GM19452 (cell line): ENCODE measurements around the gene C7.
A peak's percentile ranks its signal among the peaks of the same experiment; 100 is the strongest.
"Not testable (repeated sequence)": the region's sequence is repeated elsewhere in the genome, so short reads cannot be mapped to it uniquely, and the experiment has no call there.

Source experiments
- ATAC-seq: cut with Tn5 transposase; IDR thresholded peaks from one replicate; pipeline ENCODE4 v1.9.1; 2021; ENCODE audit not compliant: unreplicated experiment

Gene C7

DNA sequence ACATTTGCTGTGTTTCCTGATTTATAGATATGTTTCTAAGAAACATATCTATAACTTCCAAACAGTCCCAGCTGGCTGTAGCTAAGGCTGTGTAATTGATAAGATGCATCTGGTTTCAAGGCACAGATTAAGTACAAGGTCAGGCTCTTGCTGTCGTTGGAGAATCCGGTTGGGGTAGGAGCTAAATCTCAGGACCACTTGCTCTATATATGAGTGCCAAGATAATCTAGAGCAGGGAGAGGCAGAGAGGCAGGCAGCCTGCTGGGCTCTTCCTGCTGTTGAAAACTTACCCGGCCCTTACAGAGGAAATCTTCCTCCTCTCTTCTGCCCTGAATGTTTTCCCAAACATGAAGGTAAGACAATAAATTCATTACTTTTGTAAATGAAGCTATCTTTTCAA lies at the start of gene C7:
Gene C7 (plus strand): TSS at position 234 of the 400 bp plus-strand sequence. CDS start 114 bp downstream, at position 348.
- ATAC-seq = no peak

DNA sequence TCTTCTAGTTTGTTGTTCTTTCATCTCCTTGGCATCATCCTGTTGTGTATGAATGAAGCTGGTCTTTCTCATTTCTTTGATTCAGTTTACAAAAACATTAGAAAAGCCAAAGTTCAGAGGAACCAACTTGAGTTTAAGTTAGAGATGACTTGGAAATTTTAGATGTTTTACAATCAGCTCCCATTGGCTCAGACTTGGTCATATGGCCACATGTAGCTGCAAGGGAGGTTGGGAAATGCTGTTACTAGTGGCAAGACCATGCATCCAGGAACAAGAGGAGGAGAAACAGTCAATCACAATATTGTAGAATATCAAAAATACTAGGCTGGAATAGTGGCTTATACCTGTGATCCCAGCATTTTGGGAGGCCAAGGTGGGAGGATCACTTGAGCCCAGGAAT lies 48.6 kb upstream of the C7 start:
- ATAC-seq = no peak

DNA sequence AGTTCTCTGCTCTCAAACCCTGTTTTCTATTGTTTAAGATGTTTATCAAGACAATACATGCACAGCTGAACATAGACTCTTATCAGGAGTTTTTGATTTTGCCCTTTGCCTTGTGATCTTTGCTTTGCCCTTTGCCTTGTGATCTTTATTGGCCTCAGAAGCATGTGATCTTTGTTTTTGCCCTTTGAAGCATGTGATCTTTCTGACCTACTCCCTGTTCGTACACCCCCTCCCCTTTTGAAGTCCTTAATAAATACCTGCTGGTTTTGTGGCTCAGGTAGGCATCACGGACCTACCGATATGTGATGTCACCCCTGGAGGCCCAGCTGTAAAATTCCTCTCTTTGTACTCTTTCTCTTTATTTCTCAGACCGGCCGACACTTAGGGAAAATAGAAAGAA lies 44.3 kb upstream of the C7 start:
- ATAC-seq = not testable (repeated sequence)

DNA sequence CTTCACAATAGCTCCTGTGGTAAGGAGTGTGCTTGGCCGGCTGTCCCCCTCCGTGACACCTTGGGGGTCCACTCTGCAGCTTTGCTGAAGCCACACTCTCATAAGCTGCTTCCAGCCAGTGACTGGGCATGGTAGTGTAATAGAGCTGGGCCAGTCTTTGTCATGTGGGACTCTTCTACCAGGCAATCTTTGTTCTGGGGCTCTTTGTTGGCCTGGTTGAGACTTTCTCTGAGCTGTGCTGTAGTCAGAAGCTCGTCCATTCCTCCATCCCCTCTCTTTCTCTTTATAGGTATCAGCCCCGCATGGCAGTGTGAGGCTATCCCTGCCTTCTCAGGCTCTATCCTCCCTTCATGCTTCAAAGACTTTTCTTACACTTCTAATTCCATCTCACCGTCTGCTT lies 42.5 kb upstream of the C7 start:
- no peak for ATAC-seq

DNA sequence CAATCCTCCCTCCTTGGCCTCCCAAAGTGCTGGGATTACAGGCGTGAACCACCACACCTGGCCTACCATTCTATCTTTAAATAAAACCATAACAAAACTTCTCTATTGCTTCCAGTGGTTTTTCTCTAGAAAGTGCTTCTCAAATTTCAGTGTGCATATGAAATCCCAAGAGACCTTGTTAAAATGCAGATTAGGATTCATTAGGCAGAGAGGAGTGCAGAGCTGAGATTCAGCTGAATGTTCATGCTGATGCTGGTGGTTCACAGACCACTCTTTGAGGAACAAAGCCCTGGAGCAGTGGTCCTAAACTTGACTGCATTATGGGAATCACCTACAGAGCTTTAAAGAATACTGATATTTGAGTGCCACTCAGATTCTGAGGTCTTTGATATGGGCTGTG lies 39.9 kb upstream of the C7 start:
- ATAC-seq = no peak

DNA sequence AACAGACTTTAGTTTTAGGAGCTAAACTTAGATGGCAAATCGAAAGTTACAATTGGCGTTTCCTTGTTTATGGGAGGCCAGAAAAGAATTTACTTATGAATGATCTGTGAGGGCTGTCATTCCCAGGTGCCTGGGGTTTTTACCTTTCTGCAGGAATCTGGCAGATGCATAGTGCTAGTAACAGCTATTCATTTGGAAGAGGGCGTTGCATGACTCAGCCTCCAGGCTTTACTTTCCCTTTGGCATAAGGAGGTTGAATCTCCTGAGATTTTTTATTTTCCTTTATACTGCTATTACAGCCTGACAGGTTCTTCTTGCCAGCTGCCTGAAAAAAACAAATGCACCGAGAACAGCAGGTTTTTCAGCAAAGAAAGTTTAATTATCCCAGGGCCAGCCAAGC lies 38.1 kb upstream of the C7 start:
- no peak for ATAC-seq

DNA sequence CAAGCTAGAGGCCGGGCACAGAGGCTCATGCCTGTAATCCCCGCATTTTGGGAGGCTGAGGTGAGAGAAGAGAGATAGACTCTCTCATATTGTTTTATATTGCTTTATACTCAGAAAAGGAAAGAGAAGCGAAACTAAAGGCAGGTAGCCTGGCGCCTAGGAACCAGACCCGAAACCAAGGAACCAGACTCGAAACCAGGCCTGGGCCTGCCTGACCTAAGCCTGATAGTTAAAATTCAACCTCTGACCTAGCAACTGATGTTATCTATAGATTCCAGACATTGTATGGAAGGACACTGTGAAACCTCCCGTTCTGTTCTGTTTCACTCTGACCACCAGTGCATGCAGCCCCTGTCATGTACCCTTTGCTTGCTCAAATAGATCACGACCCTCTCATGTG lies 37.0 kb upstream of the C7 start:
- ATAC-seq = not testable (repeated sequence)

DNA sequence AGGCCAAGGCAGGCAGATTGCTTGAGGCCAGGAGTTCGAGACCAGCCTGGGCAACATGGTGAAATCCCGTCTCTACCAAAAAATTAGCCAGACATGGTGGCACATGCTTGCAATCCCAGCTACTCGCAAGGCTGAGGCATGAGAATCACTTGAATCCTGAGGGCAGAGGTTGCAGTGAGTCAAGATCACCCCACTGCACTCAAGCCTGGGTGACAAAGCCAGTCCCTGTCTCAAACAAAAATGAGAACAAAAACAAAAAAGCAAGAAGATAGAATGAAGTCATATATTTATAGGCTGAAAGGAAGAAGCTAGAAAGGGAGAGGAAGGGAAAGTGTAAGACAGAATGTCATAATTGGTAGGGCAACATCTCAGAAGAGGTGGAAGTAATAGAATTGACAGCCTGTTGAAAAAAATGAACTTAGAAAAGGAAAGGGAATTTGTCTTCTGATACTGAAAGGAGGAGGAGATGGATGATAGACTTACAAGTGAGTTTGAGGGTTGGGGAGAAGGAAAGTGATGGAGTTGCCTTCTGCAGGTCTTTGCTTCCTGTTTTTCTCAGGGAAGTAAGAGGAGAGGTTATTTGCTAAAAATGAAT lies 35.9 kb upstream of the C7 start:
- ATAC-seq = no peak

DNA sequence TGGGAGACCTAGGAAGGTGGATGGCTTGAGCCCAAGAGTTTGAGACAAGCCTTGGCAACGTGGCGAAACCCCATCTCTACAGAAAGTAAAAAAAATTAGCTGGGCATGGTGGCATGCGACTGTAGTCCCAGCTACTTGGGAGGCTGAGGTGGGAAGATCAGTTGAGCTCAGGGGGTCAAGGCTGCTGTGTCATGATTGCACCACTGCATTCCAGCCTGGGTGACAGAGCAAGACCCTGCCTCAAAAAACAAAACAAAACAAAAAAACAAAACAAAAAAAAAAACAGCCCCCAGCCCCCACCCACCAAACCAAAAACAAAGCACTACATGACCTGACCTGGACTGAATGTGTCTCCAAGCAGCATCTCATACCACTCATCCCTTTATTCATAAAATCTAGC lies 33.3 kb upstream of the C7 start:
- no peak for ATAC-seq

DNA sequence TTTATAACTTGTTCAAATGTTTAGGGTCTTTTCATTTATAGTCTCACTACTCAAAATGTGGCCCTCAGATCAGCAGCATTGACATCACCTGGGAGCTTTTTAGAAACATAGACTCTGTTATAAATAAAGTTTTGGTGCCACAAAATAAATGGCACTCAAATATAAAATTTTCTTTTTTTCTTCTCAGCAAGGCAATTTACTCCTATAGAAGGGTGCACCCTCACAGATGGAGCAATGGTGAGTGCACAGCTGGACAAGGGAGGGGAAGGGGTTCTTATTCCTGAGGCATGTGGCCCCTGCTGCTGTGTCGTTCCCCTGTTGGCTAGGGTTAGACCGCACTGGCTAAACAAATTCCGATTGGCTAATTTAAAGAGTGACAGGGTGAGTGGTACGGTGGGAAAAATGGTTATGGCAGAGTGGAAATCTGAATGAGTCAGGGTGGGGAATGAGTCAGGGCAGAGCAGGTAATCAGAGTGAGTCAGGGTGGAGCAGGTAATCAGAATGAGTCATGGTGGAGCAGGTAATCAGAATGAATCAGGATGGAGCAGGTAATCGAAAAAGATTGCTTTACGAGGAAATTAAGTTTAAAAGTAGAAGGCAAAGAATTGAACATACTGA lies 31.8 kb upstream of the C7 start:
- ATAC-seq = no peak

DNA sequence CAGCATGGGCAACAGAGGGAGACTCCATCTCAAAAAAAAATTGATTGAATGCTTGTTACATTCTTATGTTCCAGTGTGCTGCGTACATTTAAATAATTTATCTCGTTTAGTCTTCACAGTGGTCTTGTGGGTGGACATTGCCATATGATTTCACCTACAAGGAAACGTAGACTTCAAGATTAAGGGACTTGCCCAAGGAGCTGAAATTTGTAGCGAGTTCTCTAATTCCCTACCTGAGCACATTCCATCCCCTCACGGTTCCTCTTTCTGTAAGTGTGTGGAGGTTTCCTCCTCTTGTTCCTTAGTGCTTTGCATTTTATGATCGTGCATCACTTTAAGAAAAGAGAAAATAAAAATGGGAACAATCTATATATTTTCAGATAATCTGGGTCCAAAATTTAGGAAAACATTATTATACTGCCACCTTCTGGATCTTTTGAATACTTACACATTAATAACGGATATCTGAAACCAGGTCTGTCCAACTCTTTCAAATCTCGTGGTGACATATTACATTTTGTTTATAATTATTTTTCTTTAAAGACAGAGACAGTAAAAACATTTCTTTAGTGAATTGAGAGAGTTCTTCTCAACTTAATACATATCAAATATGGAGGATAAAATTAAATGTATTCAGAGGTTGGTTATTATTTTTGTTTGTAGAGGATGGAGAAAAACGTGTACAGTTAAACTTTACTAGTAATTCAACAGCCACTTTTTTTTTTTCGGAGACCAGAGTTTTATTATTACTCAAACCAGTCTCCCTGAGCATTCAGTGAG lies 29.9 kb upstream of the C7 start:
- ATAC-seq = no peak

DNA sequence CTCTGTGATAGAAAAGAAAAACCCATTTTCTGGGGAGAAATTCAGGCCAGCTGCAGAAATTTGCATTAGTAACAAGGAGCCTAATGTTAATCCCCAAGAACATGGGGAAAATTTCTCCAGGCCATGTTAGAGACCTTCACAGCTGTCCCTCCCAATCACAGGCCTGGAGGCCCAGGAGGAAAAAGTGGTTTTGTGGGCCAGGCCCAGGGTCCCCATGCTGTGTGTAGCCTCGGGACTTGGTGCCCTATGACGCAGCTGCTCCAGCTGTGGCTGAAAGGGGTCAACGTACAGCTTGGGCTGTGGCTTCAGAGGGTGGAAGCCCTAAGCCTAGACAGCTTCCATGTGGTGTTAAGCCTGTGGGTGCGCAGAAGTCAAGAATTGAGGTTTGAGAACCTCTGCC lies 27.0 kb upstream of the C7 start:
- no peak for ATAC-seq

DNA sequence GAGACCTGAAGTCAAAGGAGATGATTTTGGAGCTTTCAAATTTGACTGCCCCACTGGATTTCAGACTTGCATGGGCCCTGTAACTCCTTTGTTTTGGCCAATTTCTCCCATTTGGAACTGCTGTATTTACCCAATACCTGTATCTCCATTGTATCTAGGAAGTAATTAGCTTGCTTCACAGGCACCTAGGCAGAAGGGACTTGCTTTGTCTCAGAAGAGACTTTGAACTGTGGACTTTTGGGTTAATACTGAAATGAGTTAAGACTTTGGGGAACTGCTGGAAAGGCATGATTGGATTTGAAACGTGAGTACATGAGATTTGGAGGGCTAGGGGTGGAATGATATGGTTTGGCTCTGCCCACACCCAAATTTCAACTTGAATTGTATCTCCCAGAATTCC lies 26.2 kb upstream of the C7 start:
- not testable (repeated sequence) for ATAC-seq

DNA sequence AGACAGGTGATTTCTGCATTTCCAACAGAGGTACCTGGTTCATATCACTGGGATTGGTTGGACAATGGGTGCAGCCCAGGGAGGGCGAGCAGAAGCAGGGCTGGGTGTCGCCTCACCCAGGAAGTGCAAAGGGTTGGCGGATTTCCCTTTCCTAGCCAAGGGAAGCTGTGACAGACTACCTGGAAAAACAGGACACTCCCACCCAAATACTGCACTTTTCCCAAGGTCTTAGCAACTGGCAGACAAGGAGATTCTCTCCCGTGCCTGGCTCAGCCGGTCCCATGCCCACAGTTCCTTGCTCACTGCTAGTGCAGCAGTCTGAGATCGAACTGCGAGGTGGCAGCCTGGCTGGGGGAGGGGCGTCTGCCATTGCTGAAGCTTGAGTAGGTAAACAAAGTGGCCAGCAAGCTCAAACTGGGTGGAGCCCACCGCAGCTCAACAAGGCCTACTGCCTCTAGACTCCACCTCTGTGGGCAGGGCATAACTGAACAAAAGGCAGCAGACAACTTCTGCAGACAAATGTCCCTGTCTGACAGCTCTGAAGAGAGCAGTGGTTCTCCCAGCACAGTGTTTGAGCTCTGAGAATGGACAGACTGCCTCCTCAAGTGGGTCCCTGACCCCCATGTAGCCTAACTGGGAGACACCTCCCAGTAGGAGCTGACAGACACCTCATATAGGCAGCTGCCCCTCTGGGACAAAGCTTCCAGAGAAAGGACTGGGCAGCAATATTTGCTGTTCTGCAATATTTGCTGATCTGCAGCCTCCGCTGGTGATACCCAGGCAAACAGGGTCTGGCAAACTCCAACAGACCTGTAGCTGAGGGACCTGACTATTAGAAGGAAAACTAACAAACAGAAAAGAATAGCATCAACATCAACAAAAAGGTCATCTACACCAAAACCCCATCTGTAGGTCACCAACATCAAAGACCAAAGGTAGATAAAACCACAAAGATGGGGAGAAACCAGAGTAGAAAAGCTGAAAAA lies 13.6 kb upstream of the C7 start:
- not testable (repeated sequence) for ATAC-seq

DNA sequence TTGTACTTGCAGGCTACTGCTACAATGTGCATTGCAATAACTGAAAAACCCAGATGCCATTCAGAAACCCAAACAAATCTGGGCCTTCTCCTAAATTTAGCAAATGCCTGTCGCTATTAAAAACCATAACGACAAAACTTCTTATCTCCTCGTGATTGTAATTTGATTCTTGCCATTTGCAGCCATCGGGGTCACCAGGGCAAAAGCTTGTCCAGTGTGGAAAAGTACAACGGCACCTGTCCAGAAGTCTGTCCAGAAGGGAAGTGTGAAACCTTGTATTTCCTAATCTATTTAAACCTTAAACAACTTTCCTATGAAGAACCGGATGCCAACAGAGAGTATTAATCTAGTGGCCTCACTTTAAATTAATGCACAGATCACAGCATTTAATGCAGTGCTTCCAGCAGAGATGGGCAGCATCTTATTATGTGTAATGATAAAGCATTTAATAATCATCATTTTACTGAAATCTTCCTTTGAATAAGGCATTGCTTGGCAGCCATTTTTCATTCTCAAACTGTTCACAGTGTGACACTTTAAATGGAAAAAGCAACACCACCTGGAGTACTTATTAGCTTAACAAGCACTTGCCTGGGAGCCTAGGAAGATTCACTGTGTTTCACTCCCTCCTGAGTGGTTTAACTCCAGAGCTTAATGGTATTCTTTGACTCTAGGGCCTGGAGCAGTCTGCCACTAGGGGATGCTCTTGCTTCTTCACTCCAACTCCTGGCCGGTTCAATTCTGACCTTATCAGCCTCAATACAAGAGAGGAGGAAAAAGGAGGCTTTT lies 4.9 kb upstream of the C7 start:
- ATAC-seq = peak; percentile 92

DNA sequence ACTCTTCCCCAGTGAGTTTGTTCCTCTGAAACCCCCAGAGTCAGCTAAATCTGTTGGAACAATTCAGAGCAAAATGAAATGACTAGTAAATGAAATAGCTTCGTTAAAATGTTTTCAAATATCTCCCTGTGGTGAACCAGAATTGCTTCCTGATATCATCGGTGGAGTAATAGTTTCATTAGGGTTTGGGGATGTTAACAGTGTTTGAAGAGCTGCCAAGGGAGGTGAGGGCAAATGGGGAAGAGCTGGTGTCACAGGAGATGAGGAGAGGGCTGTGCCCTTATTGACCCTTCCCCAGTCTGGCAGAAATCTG lies 4.3 kb upstream of the C7 start:
- ATAC-seq = peak; percentile 12

DNA sequence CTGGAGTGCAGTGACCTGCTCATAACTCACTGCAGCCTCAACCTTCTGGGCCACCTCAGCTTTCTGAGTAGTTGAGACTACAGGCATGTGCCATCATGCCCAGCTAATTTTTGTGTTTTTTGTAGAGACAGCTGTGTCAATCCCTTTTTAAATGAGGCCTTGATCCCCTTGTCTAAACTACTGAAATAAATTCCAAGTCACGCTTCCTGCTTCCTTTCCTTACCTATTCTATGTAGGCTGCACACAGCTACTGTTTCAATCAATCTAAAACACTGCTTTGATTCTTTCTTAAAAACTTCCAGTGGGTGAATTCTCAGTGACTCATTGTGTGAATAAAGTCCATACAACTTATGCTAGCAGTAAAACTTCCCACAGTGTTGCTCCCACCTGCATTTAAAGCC lies 2.9 kb upstream of the C7 start:
- ATAC-seq = no peak

DNA sequence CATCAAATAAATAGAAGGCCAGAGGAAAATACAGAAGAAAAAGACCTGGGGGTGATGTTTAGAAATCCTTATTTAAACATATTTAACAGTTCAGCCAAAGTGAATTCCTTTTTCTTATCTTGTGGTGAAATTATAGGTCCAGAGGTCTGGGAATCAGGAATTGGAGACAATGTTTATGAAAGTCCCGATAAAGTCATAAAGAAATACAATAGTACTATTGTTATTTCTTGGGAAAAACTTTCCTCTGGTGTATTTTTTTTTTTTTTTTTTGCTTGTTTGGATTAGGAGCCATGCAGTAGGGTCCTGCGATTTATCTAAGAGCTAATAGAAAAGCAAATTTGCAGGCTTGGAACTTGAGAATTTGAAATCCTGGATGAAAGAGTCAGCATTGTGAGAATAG lies 426 bp downstream of the C7 start:
- ATAC-seq = no peak

DNA sequence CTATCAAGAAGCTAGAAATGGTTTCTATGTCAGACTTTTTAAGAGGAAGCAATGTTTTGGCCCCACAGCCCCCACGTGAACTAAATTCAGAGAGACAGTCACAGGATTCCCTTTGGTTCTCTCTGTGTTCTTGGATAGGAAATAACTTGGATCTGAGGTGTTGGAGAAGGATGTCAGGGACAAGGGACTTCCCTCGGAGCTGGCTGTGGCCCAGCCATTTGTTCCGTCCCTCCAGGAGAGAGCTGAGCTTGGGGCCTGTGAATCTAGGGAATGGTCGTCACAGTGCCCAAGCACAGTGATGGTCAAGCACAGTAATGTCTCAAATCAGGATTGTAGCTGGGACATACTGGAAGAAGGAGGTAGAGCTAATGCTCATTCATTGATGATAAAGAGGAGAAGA lies 2.0 kb downstream of the C7 start:
- no peak for ATAC-seq

DNA sequence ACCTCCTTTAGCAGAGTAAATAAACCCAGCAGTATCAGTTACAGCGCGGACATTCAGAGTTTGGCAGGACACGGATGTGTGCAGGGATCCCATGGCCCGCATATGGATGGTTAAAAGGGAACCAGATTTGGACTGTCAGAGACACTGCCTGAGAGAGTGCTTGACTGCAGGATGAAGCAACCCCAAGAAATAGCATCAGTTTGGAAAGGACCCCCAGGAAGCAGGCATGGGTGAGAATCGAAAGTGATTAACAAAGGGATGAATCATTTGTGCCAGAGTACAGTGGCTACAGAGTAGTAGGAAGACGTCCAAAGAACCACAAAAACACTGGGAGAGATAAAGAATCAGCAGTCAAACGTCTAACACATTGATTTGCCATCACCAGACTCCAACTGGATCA lies 5.5 kb downstream of the C7 start:
- no peak for ATAC-seq
